GM19025 (cell line): Measurements from ENCODE around the gene RFX6.

ENCODE experiments used
- ATAC-seq: cut with Tn5 transposase; IDR thresholded peaks from one replicate; pipeline ENCODE4 v1.9.1; 2021; ENCODE audit warnings: mild to moderate bottlenecking, low read depth, moderate library complexity; ENCODE audit not compliant: unreplicated experiment

RFX6 gene

DNA sequence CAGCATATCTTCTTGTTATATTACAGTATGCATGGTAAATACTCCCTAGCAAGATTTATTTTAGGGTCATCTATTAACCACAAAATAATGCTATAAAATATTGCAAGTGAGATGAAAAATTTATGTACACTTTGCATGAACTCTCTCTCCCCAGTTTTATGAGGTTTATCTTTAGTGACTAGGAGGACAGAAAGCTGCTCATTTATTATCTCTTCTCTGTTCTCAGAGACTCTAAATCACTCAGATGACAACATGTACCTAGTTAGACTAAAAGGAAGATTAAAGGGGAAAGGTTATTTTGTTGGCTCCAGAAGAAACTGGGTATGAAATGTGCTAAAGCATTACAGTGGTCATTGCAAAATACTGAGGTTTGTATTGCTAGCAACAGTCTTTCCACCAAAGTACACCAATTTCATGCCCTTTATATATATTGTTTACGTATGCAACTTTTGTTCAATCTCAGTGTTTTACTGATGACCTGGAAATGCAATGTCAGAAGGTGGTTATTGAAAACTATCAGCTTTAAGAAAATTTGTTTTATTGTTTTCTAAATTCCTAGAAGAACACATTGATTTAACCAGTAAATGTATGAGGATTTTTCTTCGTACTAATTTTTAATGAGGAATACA lies 11.8 kb downstream of the RFX6 start:
- ATAC-seq = no peak

DNA sequence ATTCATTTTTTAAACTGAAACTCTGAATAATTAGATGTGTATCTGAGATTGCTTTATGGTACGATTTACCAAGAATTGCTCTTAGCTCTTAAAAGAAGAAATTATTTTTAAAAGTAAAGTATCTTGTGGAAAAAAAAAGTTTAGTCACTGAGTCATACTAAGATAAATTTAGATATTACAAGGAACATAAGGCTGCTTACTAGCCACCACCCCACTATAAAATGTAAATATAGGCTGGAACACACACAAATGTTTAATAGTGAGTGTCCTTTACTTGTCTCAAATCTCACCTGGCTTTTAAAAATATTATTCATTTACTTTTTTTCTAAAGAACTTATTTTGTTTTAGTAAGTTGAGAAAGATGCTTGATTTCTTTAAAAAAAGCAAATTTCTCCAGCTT lies 17.6 kb downstream of the RFX6 start:
- ATAC-seq = no peak

DNA sequence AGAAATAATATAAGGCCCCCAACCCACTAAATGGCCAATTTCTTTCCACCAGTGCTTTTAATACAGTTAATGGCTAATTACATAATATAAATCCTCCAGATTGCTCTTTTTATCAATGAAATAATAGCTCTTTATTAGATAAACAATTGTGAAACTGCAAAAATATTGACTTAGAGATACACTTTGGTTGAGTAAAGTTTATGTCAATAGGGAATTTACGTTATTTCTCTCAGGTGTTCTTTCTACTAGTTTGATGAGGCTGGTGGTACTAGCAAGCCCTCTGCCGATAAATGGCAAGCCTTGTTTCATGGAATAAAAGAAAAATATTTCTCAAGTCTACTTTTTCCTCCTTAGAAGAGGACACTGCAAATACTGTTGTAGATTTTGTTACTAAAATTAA lies 18.9 kb downstream of the RFX6 start:
- no peak for ATAC-seq

DNA sequence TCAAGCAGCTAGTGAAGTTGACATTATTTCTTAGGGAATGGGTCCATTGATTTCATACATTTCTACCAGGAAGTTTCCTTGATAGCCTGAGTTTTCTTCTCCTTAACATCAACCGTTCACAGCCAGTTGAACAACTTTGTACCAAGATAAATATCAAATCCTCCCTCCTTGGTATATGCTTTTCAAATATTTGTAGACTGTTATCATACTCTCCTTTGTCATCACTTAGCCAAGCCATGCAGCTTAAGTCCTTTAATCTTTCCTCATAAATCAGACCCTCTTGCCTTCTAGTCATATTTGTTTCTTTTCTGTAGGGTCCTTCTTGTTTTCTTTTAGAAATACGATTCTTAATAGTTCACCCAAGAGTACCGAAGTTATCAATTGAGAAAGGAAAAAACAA lies 25.6 kb downstream of the RFX6 start:
- no peak for ATAC-seq

DNA sequence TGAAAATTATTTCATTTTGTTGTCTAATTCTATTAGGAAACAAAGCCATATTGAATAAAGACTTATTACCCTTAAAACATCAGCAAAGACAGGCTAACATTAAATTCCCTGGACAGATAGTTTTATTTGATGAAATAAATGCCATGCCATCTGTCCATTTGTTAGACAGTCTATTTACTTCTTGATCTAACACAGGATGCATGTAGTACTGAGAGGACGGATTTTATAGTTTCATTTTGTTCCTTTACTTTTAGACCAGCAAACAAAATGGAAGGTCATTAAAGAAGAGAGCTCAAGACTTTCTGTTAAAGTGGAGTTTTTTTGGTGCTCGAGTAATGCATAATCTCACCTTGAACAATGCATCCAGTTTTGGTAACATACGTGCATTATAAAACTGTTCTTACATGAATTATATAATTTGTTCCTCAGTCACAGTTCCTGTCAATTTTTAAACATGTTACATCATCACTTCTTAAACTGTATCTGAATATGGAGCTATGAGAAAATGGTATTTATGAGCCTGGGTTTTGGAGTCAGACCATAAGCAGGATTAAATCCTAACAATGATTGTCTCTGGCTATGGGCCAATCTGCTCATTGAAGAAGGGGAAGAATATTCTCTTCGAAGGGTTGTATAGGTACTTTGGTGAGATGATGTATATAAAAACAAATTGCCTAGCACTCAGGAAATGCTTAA lies 46.0 kb downstream of the RFX6 start:
- no peak for ATAC-seq

DNA sequence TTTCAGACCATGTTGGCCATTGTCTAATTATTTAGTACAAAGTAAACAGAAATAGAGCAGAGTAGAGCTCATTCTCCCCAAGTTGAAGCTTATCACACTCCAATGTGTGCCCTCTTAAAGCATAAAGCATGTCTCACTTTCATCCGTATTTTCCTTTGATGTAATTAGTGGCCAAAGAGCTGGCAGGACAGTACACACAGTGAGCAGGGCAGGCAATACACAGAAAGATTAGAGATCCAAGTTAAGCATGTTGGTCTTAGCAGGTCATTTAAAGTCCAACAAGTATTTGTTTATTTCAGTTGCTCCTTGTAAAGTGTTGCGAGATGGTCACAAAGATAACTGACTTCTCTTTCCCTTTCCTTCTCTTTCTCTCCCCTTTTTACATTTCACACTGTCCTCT lies 47.2 kb downstream of the RFX6 start:
- no peak for ATAC-seq

DNA sequence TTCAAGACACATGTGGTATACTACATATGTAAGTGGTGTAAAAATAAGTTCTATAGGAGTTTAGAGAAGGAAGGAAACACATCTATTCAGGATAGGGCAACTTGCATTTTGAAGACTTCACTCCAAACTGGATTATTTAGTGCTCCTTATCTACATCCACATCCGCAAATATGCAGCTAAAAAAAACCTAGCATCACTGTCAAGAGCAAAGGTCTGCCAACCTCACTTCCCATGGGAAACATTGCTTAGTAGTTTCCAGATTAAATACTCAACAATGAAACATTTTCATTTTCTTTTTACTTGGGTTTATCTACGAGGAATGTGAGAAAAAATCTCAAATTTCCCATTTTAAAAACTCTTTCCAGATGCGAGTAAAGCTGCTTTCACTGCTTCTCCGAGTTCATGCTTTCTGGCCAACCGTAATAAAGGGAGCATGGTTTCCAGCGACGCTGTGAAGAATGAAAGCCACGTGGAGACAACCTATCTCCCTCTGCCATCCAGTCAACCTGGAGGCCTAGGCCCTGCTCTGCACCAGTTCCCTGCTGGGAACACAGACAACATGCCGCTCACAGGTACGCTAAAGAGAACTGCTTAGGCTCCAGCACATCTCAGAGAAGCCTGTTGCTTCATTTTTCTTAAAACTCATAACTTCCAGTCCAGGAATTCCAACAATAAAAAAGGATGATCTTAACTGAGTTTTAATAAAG lies 48.2 kb downstream of the RFX6 start:
- no peak for ATAC-seq

DNA sequence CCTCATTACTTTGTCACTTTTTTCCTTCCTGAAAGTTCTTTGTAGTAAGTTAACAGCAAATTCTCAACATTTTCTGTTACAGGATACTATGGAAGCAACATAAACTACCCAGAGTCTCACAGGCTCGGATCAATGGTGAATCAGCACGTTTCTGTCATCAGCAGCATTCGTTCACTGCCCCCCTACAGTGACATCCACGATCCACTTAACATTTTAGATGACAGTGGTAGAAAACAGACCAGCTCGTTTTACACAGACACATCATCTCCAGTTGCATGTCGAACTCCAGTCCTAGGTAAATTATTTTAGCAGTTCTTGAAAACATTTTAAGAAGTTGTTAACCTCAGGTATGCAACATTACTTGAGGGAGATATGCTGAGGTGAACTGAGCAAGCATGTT lies 51.6 kb downstream of the RFX6 start:
- no peak for ATAC-seq

DNA sequence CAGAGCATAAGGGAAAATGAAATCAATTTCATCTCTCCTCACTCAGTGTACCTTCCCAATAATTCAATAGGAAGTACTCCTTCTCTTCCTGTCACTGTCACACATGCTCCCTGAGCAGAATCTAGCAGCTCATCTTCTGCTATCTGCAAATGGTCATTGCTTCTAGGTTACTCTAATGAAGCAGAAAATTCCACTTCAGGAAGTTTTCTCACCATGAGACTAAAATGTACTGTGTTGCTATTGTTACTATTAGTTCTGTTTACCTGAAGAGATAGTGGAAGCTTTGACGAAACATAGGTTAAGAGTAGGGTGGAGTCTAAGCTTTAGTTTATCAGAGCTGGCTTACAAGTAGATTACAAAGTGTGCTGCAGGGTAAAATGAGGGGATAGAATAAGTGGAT lies 52.8 kb downstream of the RFX6 start:
- no peak for ATAC-seq

DNA sequence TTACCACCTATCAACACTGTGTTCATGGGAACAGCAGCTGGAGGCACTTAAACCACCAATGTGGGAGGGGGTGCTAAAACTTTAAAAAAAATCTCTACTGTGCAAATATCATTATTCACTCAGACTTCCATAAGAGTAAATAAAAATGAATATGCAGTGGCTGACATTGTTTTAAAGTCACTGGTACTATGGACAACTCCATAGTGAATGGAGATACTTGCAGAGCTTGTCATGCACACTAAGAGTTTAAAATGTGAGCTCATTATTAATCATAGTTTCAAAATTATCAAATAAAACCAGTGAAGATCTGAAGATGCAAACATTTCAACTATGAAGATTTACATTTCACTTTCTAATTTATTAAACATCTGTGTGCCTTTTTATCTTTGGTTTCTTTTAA lies 54.4 kb downstream of the RFX6 start:
- no peak for ATAC-seq

DNA sequence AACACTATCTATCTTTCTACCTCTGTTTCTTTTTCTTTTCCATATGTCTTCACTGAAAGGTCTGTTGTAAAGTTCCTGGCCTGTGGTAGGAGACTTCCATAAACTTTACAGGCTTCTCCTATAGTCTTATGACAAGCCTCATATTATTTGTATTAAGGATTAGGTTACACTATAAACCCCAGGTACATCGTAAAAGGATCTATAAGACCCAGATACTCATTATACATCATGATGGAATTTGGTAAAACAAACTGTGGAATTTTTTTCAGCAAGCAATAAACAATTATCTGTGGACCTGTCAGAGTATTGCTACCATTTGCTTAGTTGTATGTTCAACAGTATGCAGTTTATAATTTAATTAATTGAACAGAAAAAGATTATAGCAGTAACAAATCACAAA lies 55.5 kb downstream of the RFX6 start:
- no peak for ATAC-seq

DNA sequence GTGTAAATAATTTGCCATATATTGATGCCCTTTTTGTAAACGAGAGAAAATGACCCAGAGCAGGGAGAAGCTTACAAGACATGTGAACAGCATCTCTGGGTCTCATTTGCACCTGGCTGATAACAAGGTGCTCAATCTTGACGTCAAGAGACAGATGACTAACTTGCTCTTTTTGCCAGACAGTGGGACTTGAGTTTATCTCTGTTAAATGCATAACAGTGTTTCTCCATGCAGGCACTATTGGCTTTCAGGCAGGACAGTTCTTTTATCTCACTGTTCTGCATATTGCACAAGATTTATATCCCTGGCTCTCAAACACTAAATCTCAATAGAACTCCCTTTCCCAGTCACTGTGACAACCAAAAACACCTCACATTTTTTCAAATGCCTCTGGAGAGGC lies 56.4 kb downstream of the RFX6 start:
- ATAC-seq = no peak

DNA sequence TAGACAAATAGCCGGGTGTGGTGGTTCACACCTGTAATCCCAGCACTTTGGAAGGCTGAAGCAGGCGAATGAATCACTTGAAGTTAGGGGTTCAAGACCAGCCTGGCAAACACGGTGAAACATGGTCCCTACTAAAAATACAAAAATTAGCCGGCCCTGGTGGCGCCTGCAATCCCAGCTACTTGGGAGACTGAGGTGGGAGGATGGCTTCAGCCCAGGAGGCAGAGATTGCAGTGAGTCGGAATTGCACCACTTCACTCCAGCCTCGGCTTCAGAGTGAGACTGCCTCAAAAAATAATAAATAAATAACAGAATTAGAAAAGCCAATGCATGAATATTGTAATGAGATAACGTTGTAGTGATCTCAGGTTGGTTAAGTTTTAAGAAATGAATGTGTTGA lies 61.3 kb downstream of the RFX6 start:
- no peak for ATAC-seq

DNA sequence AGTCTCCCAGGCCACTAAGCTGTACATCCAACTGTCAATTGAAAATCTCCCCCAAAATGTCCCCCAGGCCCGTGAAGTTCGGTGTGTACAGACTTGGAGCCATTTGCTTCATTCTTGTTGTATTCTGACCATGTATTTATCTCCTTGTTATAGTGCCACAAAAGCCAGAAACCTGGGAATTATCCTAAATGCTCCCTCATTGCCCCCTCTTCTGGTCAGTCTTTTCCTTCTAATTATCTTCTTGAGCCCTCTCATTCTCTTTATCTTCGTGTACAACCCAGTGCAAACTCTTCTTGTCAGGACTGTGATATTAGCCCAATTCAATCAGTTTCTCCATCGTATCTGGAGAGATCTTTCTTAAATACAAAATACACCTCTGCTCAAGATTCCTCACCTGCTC lies 64.7 kb downstream of the RFX6 start:
- ATAC-seq = no peak

DNA sequence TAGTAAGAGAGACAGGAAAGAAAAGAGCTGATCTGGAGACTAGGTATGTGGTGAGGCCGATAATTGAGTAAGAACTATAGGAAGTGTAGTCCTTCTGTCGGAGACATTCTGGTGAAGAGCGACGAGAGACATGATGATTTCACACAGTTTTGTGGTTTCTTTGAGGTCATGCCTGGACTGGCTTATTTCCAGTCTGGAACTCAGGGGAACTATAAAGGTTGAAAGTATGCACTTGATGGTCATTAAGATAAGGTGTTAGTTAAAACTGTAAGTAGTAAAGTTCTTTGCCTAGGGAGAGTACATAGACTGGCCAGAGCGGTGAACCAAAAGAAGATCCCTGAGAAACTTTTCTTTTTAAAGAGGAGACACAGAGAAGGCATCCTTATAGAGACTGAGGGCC lies 68.8 kb downstream of the RFX6 start:
- no peak for ATAC-seq

DNA sequence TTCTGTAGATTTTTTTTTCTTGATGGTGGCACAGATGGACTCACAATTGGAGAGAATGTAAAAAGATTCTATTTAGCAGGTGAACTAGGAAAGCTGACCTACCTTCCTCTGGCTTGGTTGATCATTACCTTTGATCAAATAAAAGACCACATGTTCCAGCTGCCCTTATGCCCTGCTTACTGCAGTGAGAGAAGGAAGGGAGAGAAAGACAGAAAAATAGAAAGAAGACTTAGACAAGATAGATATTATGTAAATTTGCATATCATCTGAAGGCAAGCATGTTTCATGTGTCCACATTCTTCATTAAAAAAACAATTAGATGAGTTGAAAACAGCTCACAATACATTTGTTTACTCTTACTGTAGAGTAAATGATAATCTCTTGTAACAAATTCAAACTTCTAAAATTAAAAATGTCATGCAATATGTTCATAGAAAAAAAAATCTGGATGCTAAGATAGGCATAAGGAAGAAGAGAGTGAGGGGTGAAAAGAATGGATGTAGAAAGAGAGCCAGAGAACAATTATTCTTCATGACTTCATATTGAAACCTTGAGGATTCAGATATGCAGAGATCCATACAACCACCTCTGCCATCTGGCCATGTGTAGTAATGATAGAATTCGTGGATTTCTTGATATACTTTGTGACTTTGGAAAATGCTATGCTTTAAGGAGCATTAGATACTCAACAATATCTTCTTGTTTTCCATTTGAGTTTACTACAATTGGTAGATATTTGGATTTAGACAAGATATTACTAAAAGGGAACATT lies 71.7 kb downstream of the RFX6 start:
- ATAC-seq = no peak

DNA sequence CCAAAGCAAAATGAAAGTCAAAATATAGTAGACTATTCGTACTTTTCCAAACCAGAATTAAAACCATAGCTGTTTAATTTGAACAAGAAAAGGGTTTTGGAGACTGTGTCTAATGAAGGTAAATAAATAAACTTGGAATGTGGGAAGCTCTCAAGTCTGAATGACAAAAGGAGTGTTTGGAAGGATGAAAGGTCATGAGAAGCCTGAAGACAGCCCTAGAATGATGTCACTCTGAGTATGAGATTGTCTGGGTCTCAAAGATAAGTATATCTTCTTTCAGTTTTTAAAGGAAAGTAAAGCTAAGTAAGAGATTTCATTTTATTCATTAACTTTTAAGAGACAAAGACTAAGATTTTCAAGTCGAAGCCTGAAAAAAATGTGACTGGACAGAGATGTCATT lies 72.9 kb downstream of the RFX6 start:
- ATAC-seq = no peak

DNA sequence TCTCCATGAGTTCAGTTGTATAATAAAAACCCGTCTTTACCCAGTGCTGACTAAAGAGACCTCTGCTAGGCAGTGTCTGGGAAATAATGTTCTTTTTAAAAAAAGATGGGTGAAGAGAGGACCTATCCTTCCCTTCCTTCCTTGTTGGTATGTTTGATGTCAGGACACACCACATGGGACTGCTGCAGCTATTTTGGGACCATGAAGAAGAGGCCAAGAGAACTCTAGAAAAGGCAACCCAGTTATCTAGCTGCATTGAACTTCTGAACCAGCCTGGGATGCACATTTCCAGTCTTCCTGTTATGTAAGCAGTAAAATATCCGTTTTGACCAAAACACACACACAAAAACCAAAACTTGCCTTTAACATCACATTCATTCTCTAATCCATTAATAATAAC lies 77.3 kb downstream of the RFX6 start:
- no peak for ATAC-seq

DNA sequence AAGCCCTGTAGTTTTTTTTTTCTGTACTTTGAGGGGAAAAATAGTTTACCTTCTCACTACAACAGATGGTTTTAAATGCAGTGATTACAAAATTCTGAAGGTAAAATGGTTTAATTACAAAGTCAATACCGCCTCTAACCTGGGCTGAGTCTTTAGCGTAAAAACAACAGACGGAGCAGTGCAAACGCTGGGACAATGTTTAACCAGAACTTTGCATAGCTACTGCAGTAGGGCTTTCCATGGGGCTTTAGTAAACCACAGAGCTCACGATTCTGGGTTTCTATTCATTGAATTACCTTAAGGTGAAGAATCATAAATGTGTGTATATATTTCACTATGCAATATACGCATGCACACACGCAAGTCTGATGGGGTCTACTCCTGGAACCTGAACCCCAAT lies 77.9 kb downstream of the RFX6 start:
- no peak for ATAC-seq

DNA sequence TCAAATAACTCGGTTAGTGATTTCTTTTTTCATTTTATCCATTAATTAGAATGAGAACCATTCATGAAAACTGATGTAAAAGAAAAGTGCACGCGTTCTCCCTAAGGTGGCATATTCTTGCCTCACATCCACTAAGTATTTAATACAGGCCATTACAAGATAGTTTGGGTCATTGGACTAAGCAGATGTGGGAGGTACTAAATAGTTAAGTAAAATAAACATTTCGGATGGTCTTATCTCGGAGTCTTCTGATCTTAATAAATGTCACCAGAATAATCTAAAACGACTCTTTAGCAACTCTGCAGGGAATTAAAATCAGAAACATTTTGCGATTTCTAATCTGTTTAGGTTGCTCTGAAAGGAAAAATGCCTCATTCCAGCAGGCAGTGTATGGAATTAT lies 78.7 kb downstream of the RFX6 start:
- ATAC-seq = no peak

DNA sequence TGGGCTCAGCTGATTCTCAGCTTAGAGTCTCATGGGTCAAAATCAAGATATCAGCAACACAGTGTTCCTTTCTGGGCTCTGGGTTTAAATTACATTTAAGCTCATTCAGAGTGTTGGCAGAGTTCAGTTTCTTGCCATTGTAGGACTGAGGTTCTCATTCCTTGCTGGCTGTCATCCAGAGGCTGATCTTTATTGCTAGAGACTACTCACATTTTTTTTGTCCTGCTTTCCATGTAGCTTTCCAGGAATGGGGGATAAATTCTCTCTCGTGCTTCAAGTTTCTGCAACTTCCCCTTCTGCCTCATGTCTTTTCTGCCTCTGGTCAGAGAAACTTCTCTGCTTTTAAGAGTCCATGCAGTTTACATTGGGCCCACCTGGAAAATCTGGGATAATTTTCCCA lies 86.9 kb downstream of the RFX6 start:
- no peak for ATAC-seq
